ENCODE data around the gene ETFDH.
"Not testable (repeated sequence)": the region's sequence is repeated elsewhere in the genome, so short reads cannot be mapped to it uniquely, and the experiment has no call there.

Gene ETFDH

GRCh38 chr4:158644760-158645159, 27.3 kb upstream of the ETFDH start:
- no peak for DNase-seq (ENCODE audit: low read depth)
- no peak for TF ChIP-seq CTCF (IDR thresholded peaks at IDR 0.05; ENCODE audit: insufficient read depth, low read depth, low read length, missing control alignments)

DNA sequence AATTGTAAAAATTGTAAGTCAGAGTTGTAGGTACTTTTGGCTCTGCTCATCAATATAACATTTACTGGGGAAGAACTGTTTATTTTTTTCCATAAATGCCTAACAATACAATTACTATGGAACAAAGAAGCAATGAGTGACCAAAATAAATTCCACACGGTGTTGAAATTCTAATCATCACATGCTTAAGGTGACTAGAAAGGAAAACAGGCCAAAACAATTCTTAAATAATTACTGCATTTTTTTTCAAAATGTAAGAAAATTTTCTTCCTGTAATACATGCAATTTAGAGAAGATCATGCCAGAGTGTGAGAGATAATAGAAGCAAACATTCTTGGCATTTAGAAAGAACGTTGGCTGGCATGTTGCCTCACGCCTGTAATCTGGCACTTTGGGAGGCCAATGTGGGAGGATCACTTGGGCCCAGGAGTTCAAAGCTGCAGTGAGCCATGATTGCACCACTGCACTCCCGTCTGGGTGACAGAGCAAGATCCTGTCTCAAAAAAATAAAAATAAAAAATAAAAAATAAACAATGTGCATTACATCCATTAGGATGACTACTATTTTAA, 22.9 kb upstream of the ETFDH start:
- no peak for TF ChIP-seq CTCF (IDR thresholded peaks at IDR 0.05; ENCODE audit: insufficient read depth, low read depth, low read length, missing control alignments)
- DNase-seq (ENCODE audit: low read depth), result peak; percentile 45
- no peak overlapping the region for H3K4me3 ChIP-seq (ENCODE audit: low read length)

More at GRCh38 chr4:158644760-158645159, 27.3 kb upstream of the ETFDH start:
- no peak overlapping the region for H3K4me3 ChIP-seq (ENCODE audit: low read length)

DNA sequence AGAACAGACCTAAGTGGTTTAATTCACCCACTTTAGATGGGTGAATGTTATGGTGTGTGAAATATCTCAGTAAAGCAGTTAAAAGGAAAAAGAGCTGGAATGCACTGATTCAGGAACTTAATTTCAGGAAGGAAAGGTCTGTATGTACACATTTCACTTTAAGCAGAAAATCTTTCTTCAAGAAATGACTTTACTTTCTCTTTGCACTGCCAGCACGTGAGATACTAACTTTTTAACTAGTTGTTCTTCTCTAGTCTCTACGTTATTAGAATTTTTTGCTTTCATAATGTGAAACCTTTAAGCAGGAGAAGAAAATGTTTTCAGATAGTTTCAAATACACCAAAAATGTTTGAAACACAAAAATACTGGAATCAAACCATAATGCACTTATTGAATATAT, 19.2 kb upstream of the ETFDH start:
- DNase-seq (ENCODE audit: low read depth), result no peak
- no peak overlapping the region for H3K4me3 ChIP-seq (ENCODE audit: low read length)
- no peak for TF ChIP-seq CTCF (IDR thresholded peaks at IDR 0.05; ENCODE audit: insufficient read depth, low read depth, low read length, missing control alignments)

DNA sequence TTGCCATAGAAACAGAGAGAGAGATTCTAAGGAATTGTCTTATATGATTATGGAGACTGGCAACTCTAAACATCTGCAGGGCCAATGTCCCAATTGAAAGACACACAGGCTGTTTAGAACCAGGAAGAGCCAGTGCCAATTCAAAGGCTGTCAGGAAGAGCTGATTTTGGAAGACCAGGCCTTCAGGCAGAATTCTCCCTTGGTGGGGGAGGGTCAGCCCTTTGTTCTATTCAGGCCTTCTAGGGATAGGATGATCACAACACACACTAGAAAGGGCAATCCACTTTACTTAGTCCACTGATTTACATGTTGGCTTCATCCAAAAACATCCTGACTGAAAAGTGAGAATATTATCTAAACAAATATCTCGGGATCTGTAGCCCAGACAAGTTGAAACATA, 15.7 kb upstream of the ETFDH start:
- no peak for TF ChIP-seq CTCF (IDR thresholded peaks at IDR 0.05; ENCODE audit: insufficient read depth, low read depth, low read length, missing control alignments)
- DNase-seq (ENCODE audit: low read depth), result no peak
- no peak overlapping the region for H3K4me3 ChIP-seq (ENCODE audit: low read length)

- TF ChIP-seq CTCF (IDR thresholded peaks at IDR 0.05; ENCODE audit: insufficient read depth, low read depth, low read length, missing control alignments), result no peak
- DNase-seq (ENCODE audit: low read depth), result no peak
- H3K4me3 ChIP-seq (ENCODE audit: low read length), result no peak overlapping the region
These were observed 14.8 kb upstream of the ETFDH start for GRCh38 chr4:158657291-158657690.

DNA sequence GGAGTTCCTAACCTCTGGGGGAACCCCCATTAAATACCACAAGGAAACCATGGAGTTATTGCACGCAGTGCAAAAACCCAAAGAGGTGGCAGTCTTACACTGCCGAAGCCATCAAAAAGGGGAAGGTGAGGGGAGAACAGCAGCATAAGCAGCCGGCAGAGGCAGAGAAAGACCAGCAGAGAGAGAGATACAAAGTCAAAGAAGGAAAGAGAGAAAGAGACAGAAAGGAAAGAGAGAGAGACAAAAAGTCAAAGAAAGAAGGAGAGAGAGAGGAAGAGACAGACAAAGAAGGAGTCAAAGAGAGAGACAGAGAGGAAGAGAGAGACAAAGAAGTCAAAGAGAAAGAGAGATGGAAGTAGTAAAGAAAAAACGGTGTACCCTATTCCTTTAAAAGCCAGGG, 8.8 kb upstream of the ETFDH start:
- H3K4me3 ChIP-seq (ENCODE audit: low read length); DNase-seq (ENCODE audit: low read depth): not testable (repeated sequence)

DNA sequence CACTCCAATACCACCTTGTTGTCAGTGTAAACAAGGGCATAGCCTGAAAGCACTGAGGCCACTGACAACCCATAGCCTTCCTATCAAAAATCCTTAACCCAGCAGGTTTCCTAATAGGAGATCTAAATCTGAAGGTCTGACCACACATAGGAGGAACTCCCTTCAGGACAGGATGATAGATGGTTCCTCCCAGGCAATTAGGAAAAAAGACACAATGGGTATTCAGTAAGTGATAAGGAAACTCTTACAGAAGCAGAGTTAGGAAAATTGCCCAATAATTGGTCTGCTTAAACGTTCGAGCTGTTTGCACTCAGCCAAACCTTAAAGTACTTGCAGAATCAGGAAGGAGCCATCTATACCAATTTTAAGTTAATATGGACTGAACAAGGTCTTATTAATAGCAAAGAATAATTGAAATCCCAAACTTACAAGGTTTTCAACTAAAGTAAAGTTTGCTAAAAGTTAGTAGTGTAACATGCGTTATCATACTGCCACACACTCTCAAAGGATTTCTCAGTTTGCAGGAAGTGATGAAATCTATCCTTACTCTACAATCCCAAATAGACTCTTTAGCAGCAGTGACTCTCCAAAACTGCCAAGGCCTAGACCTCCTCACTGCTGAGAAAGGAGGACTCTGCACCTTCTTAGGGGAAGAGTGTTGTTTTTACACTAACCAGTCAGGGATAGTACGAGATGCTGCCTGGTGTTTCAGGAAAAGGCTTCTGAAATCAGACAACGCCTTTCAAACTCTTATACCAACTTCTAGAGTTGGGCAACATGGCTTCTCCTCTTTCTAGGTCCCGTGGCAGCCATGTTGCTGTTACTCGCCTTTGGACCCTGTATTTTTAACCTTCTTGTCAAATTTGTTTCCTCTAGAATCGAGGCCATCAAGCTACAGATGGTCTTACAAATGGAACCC, 8.1 kb upstream of the ETFDH start:
- not testable (repeated sequence) for DNase-seq (ENCODE audit: low read depth)

GRCh38 chr4:158664806-158665205, 7.3 kb upstream of the ETFDH start:
- no peak for DNase-seq (ENCODE audit: low read depth)
- no peak overlapping the region for H3K4me3 ChIP-seq (ENCODE audit: low read length)
- TF ChIP-seq CTCF (IDR thresholded peaks at IDR 0.05; ENCODE audit: insufficient read depth, low read depth, low read length, missing control alignments), result no peak

More for the DNA sequence above, 8.1 kb upstream of the ETFDH start:
- H3K4me3 ChIP-seq (ENCODE audit: low read length), result not testable (repeated sequence)

Measured in epithelial cell of esophagus (primary cell).